HL-60 (cell line): ENCODE measurements around the gene SPANXN3.

Source experiments
- POLR2AphosphoS5 ChIP-seq: IDR thresholded peaks from 2 replicates; pipeline ENCODE4 v1.6.1; 2012; ENCODE audit warnings: low read depth
- TF ChIP-seq, protein P1 (sequence below): IDR thresholded peaks from one replicate; pipeline ENCODE4 v1.5.1; 2011; ENCODE audit warnings: low read length, control low read depth, inconsistent platforms; ENCODE audit not compliant: insufficient read depth

GRCh38 chrX:143466130-143466529, 51.1 kb downstream of the SPANXN3 start:
- TF ChIP-seq, protein P1, sequence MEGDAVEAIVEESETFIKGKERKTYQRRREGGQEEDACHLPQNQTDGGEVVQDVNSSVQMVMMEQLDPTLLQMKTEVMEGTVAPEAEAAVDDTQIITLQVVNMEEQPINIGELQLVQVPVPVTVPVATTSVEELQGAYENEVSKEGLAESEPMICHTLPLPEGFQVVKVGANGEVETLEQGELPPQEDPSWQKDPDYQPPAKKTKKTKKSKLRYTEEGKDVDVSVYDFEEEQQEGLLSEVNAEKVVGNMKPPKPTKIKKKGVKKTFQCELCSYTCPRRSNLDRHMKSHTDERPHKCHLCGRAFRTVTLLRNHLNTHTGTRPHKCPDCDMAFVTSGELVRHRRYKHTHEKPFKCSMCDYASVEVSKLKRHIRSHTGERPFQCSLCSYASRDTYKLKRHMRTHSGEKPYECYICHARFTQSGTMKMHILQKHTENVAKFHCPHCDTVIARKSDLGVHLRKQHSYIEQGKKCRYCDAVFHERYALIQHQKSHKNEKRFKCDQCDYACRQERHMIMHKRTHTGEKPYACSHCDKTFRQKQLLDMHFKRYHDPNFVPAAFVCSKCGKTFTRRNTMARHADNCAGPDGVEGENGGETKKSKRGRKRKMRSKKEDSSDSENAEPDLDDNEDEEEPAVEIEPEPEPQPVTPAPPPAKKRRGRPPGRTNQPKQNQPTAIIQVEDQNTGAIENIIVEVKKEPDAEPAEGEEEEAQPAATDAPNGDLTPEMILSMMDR, result no peak
- TF ChIP-seq POLR2AphosphoS5, result no peak
